ENCODE data around the gene TMEM244. TPM values are rescaled to one million over a fixed set of nuclear protein-coding genes. Genes with fewer than 3 reads are reported as not detected.
"Not testable (repeated sequence)": the region's sequence is repeated elsewhere in the genome, so short reads cannot be mapped to it uniquely, and the experiment has no call there.

Gene TMEM244
- total RNA-seq, 1 donor from 2014 or later, result not detected

DNA sequence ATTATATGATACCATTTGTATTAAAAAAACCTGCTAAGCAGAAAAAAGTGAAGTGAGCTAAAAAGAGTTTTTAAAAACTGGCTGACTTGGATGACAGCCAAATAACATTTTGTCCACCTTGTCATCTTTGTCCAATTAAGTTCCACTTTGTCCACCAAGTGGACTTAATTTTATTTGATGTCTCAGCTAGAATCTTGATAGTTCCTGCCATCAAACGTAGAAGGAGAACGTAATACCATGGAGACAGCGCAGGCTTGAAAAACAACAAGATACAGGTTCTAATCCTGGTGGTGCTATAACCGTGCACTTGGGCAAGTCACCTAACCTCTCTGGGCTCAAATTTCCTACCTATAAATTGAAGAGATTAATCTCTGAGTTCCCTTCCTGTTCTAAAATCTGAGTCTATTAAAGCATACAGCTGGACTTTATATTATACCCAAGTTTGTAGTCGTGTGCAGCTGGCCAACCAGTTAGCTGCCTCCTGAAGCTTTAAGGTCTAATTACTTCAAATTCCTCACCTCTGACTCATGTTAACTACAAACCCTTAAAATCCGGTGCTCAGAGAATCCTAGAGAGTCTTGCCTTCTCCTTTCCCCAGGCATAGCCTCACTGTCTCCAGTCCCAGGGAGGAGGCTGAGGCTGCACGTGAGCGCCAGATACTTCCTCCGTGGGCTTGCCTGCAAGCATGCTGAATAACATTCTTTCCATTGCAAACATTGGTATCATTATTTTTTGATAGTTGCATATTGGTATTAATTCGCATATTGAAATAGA, 16.8 kb downstream of the TMEM244 start:
- DNase-seq (no peak), ATAC-seq (no peak)
- intact Hi-C loops (cut with DNase I), result no loop called here
- Histone ChIP-seq H3K27ac (no peak overlapping the region), H3K27me3 (no peaks in the 10 kb centered on the region), H3K9me3 (no peaks in the 10 kb centered on the region), H3K36me3 (no peaks in the 10 kb centered on the region), H3K4me1 (no peaks in the 10 kb centered on the region), H3K4me3 (no peak overlapping the region)
- TF ChIP-seq, protein P1, sequence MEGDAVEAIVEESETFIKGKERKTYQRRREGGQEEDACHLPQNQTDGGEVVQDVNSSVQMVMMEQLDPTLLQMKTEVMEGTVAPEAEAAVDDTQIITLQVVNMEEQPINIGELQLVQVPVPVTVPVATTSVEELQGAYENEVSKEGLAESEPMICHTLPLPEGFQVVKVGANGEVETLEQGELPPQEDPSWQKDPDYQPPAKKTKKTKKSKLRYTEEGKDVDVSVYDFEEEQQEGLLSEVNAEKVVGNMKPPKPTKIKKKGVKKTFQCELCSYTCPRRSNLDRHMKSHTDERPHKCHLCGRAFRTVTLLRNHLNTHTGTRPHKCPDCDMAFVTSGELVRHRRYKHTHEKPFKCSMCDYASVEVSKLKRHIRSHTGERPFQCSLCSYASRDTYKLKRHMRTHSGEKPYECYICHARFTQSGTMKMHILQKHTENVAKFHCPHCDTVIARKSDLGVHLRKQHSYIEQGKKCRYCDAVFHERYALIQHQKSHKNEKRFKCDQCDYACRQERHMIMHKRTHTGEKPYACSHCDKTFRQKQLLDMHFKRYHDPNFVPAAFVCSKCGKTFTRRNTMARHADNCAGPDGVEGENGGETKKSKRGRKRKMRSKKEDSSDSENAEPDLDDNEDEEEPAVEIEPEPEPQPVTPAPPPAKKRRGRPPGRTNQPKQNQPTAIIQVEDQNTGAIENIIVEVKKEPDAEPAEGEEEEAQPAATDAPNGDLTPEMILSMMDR (IDR thresholded peaks at IDR 0.05), result no peak

DNA sequence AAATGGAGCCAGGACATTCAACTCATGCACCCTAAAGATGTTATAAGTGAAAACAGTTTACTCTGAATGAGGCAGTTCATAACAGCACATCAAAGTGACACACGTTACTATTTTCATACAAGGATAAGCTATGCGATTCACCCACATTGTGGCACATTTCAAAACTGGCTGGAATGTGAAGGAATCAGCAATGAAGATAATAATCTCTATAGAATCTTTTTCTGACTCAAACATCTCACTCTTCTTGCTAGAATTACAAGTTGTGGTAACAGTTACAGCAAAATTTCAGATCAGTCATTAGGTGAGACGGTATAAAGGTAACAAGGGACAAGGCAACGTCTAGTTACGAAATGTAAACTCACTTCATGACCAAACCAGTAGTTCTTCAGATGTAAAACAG, 17.5 kb downstream of the TMEM244 start:
- H3K27me3 ChIP-seq, result no peaks in the 10 kb centered on the region
- intact Hi-C loops (cut with DNase I), result no loop called here
- no peaks in the 10 kb centered on the region for H3K4me1 ChIP-seq
- no peak overlapping the region for H3K4me3 ChIP-seq
- TF ChIP-seq, protein P1 (IDR thresholded peaks at IDR 0.05), result no peak
- H3K36me3 ChIP-seq, result no peaks in the 10 kb centered on the region
- H3K27ac ChIP-seq, result no peak overlapping the region
- ATAC-seq (no peak), DNase-seq (no peak)
- H3K9me3 ChIP-seq, result no peaks in the 10 kb centered on the region

DNA sequence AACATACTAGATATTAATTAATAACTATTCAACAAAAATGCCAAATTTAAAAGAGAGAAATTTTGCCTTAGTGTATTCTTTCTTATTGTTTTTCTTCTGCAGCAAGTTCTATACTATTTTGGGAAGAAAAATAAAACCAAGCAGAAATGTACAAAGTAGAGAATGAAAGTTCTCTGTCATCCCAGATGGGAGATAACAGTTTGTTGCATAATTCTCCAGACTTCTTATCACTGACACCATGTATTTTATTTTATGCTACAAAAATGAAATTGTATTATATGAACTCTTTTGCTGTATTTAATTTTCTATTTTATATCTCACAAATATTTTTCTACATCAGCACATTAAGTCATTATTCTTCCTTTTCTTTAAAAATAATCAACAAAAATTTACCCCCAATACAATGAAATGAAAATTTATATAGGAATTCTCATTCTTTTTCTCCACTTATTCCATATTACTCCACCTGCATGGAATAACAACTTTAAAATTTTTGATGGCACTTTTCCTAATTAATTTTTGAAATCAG, 18.2 kb downstream of the TMEM244 start:
- no peak for ATAC-seq
- H3K4me1 ChIP-seq, result no peaks in the 10 kb centered on the region
- intact Hi-C loops (cut with DNase I), result no loop called here

DNA sequence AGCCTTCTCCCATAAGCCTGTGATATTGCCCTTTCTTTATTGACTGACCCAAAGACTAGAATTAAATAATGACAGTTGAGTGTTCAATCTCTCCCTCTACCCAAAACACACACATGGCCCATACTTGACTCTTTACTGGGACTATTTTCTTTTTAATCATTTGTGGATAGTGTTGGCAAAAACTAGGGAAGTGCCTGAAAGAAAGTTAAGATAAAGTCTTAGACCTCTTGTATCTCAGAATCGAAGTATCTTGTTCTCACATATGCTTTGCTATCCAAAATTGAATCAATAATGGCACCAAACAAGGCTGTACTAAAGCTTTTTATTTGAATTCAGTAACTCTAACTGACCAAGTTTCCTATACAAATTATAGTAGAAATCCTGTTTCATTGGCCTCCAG, 19.0 kb downstream of the TMEM244 start:
- H3K27ac ChIP-seq, result no peak overlapping the region
- TF ChIP-seq, protein P1 (IDR thresholded peaks at IDR 0.05), result no peak
- no peaks in the 10 kb centered on the region for H3K27me3 ChIP-seq
- intact Hi-C loops (cut with DNase I), result no loop called here
- no peaks in the 10 kb centered on the region for H3K4me1 ChIP-seq
- no peak overlapping the region for H3K4me3 ChIP-seq
- no peaks in the 10 kb centered on the region for H3K36me3 ChIP-seq
- no peak for DNase-seq
- ATAC-seq, result no peak
- H3K9me3 ChIP-seq, result no peaks in the 10 kb centered on the region

More for the DNA sequence above, 18.2 kb downstream of the TMEM244 start:
- H3K27ac ChIP-seq, result no peak overlapping the region
- TF ChIP-seq, protein P1 (IDR thresholded peaks at IDR 0.05), result no peak
- no peak overlapping the region for H3K4me3 ChIP-seq
- DNase-seq, result no peak
- H3K27me3 ChIP-seq, result no peaks in the 10 kb centered on the region
- no peaks in the 10 kb centered on the region for H3K36me3 ChIP-seq
- no peaks in the 10 kb centered on the region for H3K9me3 ChIP-seq

DNA sequence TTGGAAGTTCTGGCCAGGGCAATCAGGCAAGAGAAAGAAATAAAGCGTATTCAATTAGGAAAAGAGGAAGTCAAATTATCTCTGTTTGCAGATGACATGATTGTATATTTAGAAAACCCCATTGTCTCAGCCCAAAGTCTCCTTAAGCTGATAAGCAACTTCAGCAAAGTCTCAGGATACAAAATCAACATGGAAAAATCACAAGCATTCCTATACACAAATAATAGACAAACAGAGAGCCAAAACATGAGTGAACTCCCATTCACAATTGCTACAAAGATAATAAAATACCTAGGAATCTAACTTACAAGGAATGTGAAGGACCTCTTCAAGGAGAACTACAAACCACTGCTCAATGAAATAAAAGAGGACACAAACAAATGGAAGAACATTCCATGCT, 21.6 kb downstream of the TMEM244 start:
- H3K27me3 ChIP-seq; intact Hi-C loops (cut with DNase I): not testable (repeated sequence)

DNA sequence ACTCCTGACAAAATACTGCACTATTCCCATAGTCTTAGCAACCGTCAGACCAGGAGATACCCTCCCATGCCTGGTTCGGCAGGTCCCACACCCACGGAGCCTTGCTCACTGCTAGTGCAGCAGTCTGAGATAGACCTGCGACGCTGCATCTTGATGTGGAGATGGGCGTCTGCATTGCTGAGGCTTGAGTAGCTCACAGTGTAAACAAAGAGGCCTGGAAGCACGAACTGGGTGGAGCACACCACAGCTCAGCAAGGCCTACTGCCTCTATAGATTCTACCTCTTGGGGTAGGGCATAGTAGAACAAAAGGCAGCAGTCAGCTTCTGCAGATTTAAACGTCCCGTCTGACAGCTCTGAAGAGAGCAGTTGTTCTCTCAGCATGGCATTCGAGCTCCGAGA, 25.4 kb downstream of the TMEM244 start:
- H3K27me3 ChIP-seq, result no peaks in the 10 kb centered on the region
- H3K27ac ChIP-seq, result no peak overlapping the region
- no peak overlapping the region for H3K4me3 ChIP-seq
- DNase-seq (no peak), ATAC-seq (no peak)
- intact Hi-C loops (cut with DNase I), result no loop called here
- TF ChIP-seq, protein P1 (IDR thresholded peaks at IDR 0.05), result no peak
- no peaks in the 10 kb centered on the region for H3K36me3 ChIP-seq
- no peaks in the 10 kb centered on the region for H3K4me1 ChIP-seq
- H3K9me3 ChIP-seq, result no peaks in the 10 kb centered on the region

More for the DNA sequence above, 21.6 kb downstream of the TMEM244 start:
- DNase-seq, H3K9me3 ChIP-seq, H3K27ac ChIP-seq, H3K4me3 ChIP-seq, ATAC-seq, H3K36me3 ChIP-seq, H3K4me1 ChIP-seq: not testable (repeated sequence)
